CD4-positive, alpha-beta T cell (primary cell): Measurements from ENCODE around the gene CNOT9. TPM values are rescaled to one million over a fixed set of nuclear protein-coding genes. Genes with fewer than 3 reads are reported as not detected.

Experiments used
- ATAC-seq: fragments of 200-7000 bp; cut with Tn5 transposase; one replicate; pipeline ENCODE4 v1.10.0; 2022; ENCODE audit warnings: mild to moderate bottlenecking; ENCODE audit not compliant: poor library complexity
- CTCF ChIA-PET: fragments of 350-600 bp; sonication (Branson Sonifier 250); formaldehyde crosslinking; loops from one replicate; lab custom pipeline; 2021; ENCODE audit warnings: antibody characterized with exemption, inconsistent platforms; lab: Charles Lee
- POLR2A ChIA-PET: fragments of 350-600 bp; sonication (Branson Sonifier 250); formaldehyde crosslinking; loops from one replicate; lab custom pipeline; 2021; ENCODE audit warnings: antibody characterized with exemption, inconsistent platforms; lab: Charles Lee
- DNase-seq, 14 experiments: peaks; one replicate each; pipeline ENCODE4 v3.0.0-alpha.2; 2013 to 2020; ENCODE audit warnings: mixed read lengths in 2 of 14
- H3K27ac ChIP-seq, 2 donors: one replicate each; pipeline versions ENCODE4 v1.5.1 to v1.7.0; 2013; ENCODE audit warnings: low read length in 2 of 2, low read depth in 1 of 2, mild to moderate bottlenecking in 1 of 2
- H3K27me3 ChIP-seq, 2 experiments: 1 replicate in 1 of 2; 2 replicates in 1 of 2; pipeline versions ENCODE4 v1.6.1 to v1.7.0; 2013; ENCODE audit warnings: low read length in 2 of 2, control low read depth in 1 of 2, mild to moderate bottlenecking in 1 of 2, moderate library complexity in 1 of 2; ENCODE audit not compliant: insufficient read depth in 2 of 2, control insufficient read depth in 1 of 2
- H3K36me3 ChIP-seq: one replicate; pipeline ENCODE4 v1.6.1; 2013; ENCODE audit warnings: low read length, control low read depth; ENCODE audit not compliant: insufficient read depth
- H3K4me1 ChIP-seq: one replicate; pipeline ENCODE4 v1.6.1; 2013; ENCODE audit warnings: low read length, control low read depth; ENCODE audit not compliant: insufficient read depth
- H3K4me3 ChIP-seq: one replicate; pipeline ENCODE4 v1.5.1; 2013; ENCODE audit warnings: mild to moderate bottlenecking, low read length, moderate library complexity
- H3K9me3 ChIP-seq, 2 experiments: 1 replicate in 1 of 2; 2 replicates in 1 of 2; pipeline versions ENCODE4 v1.6.1 to v1.7.0; 2013; ENCODE audit warnings: low read length in 2 of 2, mild to moderate bottlenecking in 2 of 2, control low read depth in 1 of 2, moderate library complexity in 1 of 2; ENCODE audit not compliant: control insufficient read depth in 1 of 2, insufficient read depth in 1 of 2
- H3K27ac Mint-ChIP-seq: one replicate; pipeline ENCODE4 v1.8.0; 2020; ENCODE audit warnings: mixed read lengths
- H3K27me3 Mint-ChIP-seq: one replicate; pipeline ENCODE4 v1.8.0; 2021; ENCODE audit warnings: mixed read lengths
- H3K36me3 Mint-ChIP-seq: one replicate; pipeline ENCODE4 v1.8.0; 2021; ENCODE audit warnings: low read depth, mixed read lengths
- H3K4me1 Mint-ChIP-seq: one replicate; pipeline ENCODE4 v1.8.0; 2021; ENCODE audit warnings: low read depth, mixed read lengths
- H3K4me3 Mint-ChIP-seq: one replicate; pipeline ENCODE4 v1.8.0; 2020; ENCODE audit warnings: mild to moderate bottlenecking, mixed read lengths
- H3K9me3 Mint-ChIP-seq: one replicate; pipeline ENCODE4 v1.8.0; 2020; ENCODE audit warnings: mixed read lengths
- intact Hi-C, 2 experiments: fragments of 100-400 bp; cut with DNase I in 1 of 2; cut with micrococcal nuclease in 1 of 2; formaldehyde crosslinking; loops; one replicate each; pipeline versions ENCODE4 v1.15.1 to v1.9.0; 2023 to 2025; cut with DNase I, micrococcal nuclease
- total RNA-seq, 174 experiments: library from RNA in 2 of 174; stranded (reverse) in 2 of 174; gene quantifications; one replicate each; pipeline ENCODE4 v1.2.3 and lab custom pipeline; 2021 to 2026
- TF ChIP-seq, protein P1 (sequence below): fragments of 200-600 bp; IDR thresholded peaks from one replicate; pipeline ENCODE4 v1.8.0; 2022; ENCODE audit warnings: antibody characterized with exemption, mild to moderate bottlenecking

Gene CNOT9
- total RNA-seq, 2 experiments from 2014 or later: 62.8 to 66.8 TPM

DNA sequence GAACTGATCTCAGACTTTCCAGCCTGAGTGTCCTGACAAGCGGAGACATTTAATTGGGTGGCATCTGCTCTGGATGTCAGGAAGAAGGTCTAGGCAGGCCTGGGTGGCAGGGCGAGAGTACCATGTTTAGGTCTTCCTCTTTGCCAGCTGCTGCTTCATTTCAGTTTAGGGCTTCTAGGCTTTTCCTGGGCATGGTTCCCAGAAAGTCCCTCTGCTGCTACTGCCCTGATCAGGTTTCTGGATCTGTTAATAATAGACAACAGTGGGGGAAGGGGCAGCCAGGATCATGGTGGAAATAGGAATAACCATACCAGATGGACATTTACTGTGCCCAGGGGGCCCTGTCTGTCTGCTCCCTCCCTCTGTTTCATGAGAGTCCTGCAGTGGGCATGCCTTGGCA lies 36.8 kb downstream of the CNOT9 start:
- Histone ChIP-seq H3K27ac (no peak overlapping the region), H3K4me1 (no peaks in the 10 kb centered on the region), H3K36me3 (no peaks in the 10 kb centered on the region), H3K9me3 (no peaks in the 10 kb centered on the region), H3K4me3 (no peak overlapping the region), H3K27me3 (peaks cover 0 to 3% of the 10 kb centered on the region in 2 experiments)
- no peak overlapping the region for H3K27ac Mint-ChIP-seq
- intact Hi-C loops: no loop called here
- no peak overlapping the region for H3K4me3 Mint-ChIP-seq
- no peaks in the 10 kb centered on the region for H3K36me3 Mint-ChIP-seq
- CTCF ChIA-PET: no interaction called here
- DNase-seq: no peak
- H3K27me3 Mint-ChIP-seq: peaks cover 24% of the 10 kb centered on the region
- no peaks in the 10 kb centered on the region for H3K9me3 Mint-ChIP-seq
- ATAC-seq: no peak
- no peaks in the 10 kb centered on the region for H3K4me1 Mint-ChIP-seq
- TF ChIP-seq, protein P1, sequence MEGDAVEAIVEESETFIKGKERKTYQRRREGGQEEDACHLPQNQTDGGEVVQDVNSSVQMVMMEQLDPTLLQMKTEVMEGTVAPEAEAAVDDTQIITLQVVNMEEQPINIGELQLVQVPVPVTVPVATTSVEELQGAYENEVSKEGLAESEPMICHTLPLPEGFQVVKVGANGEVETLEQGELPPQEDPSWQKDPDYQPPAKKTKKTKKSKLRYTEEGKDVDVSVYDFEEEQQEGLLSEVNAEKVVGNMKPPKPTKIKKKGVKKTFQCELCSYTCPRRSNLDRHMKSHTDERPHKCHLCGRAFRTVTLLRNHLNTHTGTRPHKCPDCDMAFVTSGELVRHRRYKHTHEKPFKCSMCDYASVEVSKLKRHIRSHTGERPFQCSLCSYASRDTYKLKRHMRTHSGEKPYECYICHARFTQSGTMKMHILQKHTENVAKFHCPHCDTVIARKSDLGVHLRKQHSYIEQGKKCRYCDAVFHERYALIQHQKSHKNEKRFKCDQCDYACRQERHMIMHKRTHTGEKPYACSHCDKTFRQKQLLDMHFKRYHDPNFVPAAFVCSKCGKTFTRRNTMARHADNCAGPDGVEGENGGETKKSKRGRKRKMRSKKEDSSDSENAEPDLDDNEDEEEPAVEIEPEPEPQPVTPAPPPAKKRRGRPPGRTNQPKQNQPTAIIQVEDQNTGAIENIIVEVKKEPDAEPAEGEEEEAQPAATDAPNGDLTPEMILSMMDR: no peak
- POLR2A ChIA-PET: no interaction called here

DNA sequence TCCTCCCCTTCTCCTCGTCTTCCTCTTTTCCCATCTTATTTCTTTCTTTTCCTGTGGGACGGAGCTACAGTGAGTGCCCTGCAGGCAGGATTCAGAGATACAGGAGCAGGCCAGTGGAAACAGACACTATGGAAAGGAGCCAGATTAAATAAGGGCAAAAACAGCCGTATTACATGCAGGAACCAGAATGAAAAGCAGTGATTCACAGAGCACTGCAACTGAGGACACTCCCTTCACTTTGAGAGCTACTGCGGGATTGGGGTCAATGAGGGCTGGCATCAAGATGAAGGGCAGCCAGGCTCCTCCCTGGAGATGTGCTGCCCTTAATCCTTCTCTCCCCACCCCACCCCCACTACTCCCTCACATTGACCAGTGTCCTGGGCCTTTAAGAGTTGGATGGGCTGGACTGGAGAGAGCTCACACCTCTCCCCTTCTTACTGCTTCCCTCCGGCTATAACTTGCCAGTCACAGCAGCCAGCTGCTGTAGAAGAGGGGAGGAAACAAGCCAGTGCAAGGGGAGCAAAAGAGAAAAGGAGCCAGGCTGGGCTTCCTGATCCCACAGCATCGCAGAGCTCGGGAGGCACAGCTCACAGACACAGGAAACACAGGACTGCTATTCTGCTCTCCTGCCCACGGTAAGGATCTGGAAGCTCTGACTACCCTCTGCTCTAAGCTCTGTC lies 38.9 kb downstream of the CNOT9 start, which contains the start of gene PLCD4:
TSS of gene PLCD4 (plus strand) at position 464 of the 680 bp plus-strand sequence. CDS start 7,841 bp downstream, outside the sequence.
- H3K27me3 ChIP-seq: peaks cover 0 to 3% of the 10 kb centered on the region in 2 experiments
- H3K4me1 ChIP-seq: no peaks in the 10 kb centered on the region
- ChIA-PET CTCF (interaction anchor here (0.6 kb wide), 1 partner anchor 553 kb away, joined by 3 read pairs; no protein-coding TSS in a partner anchor), POLR2A (interaction anchor here (0.7 kb wide), 1 partner anchor 145 kb away, joined by 3 read pairs; no protein-coding TSS in a partner anchor)
- no peaks in the 10 kb centered on the region for H3K36me3 Mint-ChIP-seq
- no peak for DNase-seq
- H3K4me3 Mint-ChIP-seq: no peak within 1 kb of the TSS
- H3K27ac ChIP-seq: no peak within 1 kb of the TSS
- no peaks in the 10 kb centered on the region for H3K9me3 ChIP-seq
- H3K4me1 Mint-ChIP-seq: no peaks in the 10 kb centered on the region
- ATAC-seq: no peak
- TF ChIP-seq, protein P1: no peak
- H3K27ac Mint-ChIP-seq: no peak within 1 kb of the TSS
- no peaks in the 10 kb centered on the region for H3K9me3 Mint-ChIP-seq
- H3K4me3 ChIP-seq: no peak within 1 kb of the TSS
- peaks cover 24% of the 10 kb centered on the region for H3K27me3 Mint-ChIP-seq
- no peaks in the 10 kb centered on the region for H3K36me3 ChIP-seq
- intact Hi-C loops: no loop called here

DNA sequence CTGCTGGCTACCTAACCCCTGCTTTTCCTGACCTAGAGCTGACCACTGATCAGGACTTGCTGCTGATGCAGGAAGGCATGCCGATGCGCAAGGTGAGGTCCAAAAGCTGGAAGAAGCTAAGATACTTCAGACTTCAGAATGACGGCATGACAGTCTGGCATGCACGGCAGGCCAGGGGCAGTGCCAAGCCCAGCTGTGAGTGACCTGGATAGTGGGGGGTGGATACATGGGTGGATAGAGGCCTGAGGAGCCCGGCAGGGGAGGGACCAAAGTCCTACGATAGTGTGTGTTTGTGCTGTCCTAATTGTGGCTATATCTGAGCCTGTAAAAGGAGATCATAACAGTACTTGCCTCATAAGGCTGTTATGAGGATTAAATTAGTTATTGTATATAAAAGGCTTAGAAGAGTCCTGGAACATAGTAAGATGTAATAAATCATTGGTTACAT lies 47.3 kb downstream of the CNOT9 start:
- Histone ChIP-seq H3K36me3 (no peaks in the 10 kb centered on the region), H3K9me3 (no peaks in the 10 kb centered on the region), H3K4me1 (no peaks in the 10 kb centered on the region), H3K27me3 (no peaks in the 10 kb centered on the region), H3K27ac (no peak overlapping the region), H3K4me3 (no peak overlapping the region)
- CTCF ChIA-PET: no interaction called here
- no peaks in the 10 kb centered on the region for H3K27me3 Mint-ChIP-seq
- H3K4me1 Mint-ChIP-seq: no peaks in the 10 kb centered on the region
- no peak for DNase-seq
- no peaks in the 10 kb centered on the region for H3K9me3 Mint-ChIP-seq
- H3K4me3 Mint-ChIP-seq: no peak overlapping the region
- no peak overlapping the region for H3K27ac Mint-ChIP-seq
- intact Hi-C loops: no loop called here
- TF ChIP-seq, protein P1: no peak
- POLR2A ChIA-PET: no interaction called here
- no peak for ATAC-seq
- no peaks in the 10 kb centered on the region for H3K36me3 Mint-ChIP-seq
